ENCODE results near the gene PCDHAC2.

GRCh38 chr5:140927228-140927573, 39.1 kb upstream of the PCDHAC2 start:
- no peak for TF ChIP-seq CTCF (IDR thresholded peaks at IDR 0.05 in 2 of 3, conservative IDR thresholded peaks at IDR 0.05 in 1 of 3; ENCODE audit: insufficient read depth in 2 of 3, low read depth in 1 of 3, low read length in 3 of 3)
- TF ChIP-seq ZFP30 (CRISPR knock-in tag; IDR thresholded peaks at IDR 0.05; ENCODE audit: borderline replicate concordance) = no peak
- no peak for TF ChIP-seq POLR3A (IDR thresholded peaks at IDR 0.05; ENCODE audit: borderline replicate concordance, extremely low read depth, insufficient read depth, insufficient read length)
- no peak for TF ChIP-seq ELK1 (CRISPR knock-in tag; IDR thresholded peaks at IDR 0.05)
- TF ChIP-seq FOXJ3 (CRISPR knock-in tag; IDR thresholded peaks at IDR 0.05) = no peak
- TF ChIP-seq JUND (IDR thresholded peaks at IDR 0.05; ENCODE audit: borderline replicate concordance, low read depth, low read length) = no peak
- no peak for TF ChIP-seq JUND (tag; IDR thresholded peaks at IDR 0.05; ENCODE audit: borderline replicate concordance, low read depth, low read length)
- TF ChIP-seq AFF4 (CRISPR knock-in tag; IDR thresholded peaks at IDR 0.05) = no peak
- no peak for TF ChIP-seq CXXC5 (CRISPR knock-in tag; IDR thresholded peaks at IDR 0.05)
- no peak for TF ChIP-seq ATF6 (CRISPR knock-in tag; IDR thresholded peaks at IDR 0.05)
- TF ChIP-seq CBX5 (IDR thresholded peaks at IDR 0.05; ENCODE audit: borderline replicate concordance, low read depth) = no peak
- TF ChIP-seq USF2 (CRISPR knock-in tag; IDR thresholded peaks at IDR 0.05) = no peak
- TF ChIP-seq PHF8 (IDR thresholded peaks at IDR 0.05; ENCODE audit: borderline replicate concordance, low read length) = no peak
- TF ChIP-seq PKNOX1 (IDR thresholded peaks at IDR 0.05) = no peak

All from K562 (cell line).